KMS-11 (cell line): Measurements from ENCODE around the gene ROR1.

Experiments
- H2AFZ ChIP-seq: fragments of 200-600 bp; sonication (generic); 2 replicates; pipeline ENCODE4 v1.6.1; 2016; ENCODE audit warnings: antibody characterized with exemption, mixed run types, low read depth
- H3K27ac ChIP-seq: fragments of 200-600 bp; sonication (generic); 2 replicates; pipeline ENCODE4 v1.6.1; 2016; ENCODE audit warnings: mild to moderate bottlenecking, mixed run types
- H3K27me3 ChIP-seq: fragments of 200-600 bp; sonication (generic); 2 replicates; pipeline ENCODE4 v1.6.1; 2017; ENCODE audit warnings: mild to moderate bottlenecking, low read depth, mixed run types, moderate library complexity; ENCODE audit not compliant: insufficient read depth
- H3K36me3 ChIP-seq: fragments of 200-600 bp; sonication (generic); 2 replicates; pipeline ENCODE4 v1.6.1; 2017; ENCODE audit warnings: mild to moderate bottlenecking, mixed run types; ENCODE audit not compliant: insufficient read depth
- H3K4me1 ChIP-seq: fragments of 200-600 bp; sonication (generic); 2 replicates; pipeline ENCODE4 v1.6.1; 2016; ENCODE audit warnings: mild to moderate bottlenecking, low read depth, mixed run types; ENCODE audit not compliant: poor library complexity, severe bottlenecking
- H3K4me2 ChIP-seq: fragments of 200-600 bp; sonication (generic); 2 replicates; pipeline ENCODE4 v1.7.0; 2016; ENCODE audit warnings: mild to moderate bottlenecking, mixed run types
- H3K4me3 ChIP-seq: fragments of 200-600 bp; sonication (generic); IDR thresholded peaks from 2 replicates; pipeline ENCODE4 v1.6.1; 2017; ENCODE audit warnings: low read depth, low read length, mixed read lengths; ENCODE audit not compliant: insufficient read depth
- H3K79me2 ChIP-seq: fragments of 200-600 bp; sonication (generic); 2 replicates; pipeline ENCODE4 v1.6.1; 2016; ENCODE audit warnings: low read depth, mixed run types; ENCODE audit not compliant: insufficient read depth
- H3K9ac ChIP-seq: fragments of 200-600 bp; sonication (generic); 2 replicates; pipeline ENCODE4 v1.6.1; 2016; ENCODE audit warnings: mild to moderate bottlenecking, mixed run types
- H4K20me1 ChIP-seq: fragments of 200-600 bp; sonication (generic); 2 replicates; pipeline ENCODE4 v1.6.1; 2016; ENCODE audit warnings: mild to moderate bottlenecking, mixed run types; ENCODE audit not compliant: insufficient read depth
- TF ChIP-seq, protein P1 (sequence below): fragments of 200-600 bp; sonication (generic); conservative IDR thresholded peaks from 2 replicates; pipeline ENCODE4 v1.6.1; 2017; ENCODE audit warnings: low read depth, mild to moderate bottlenecking, antibody characterized with exemption, low read length, moderate library complexity, mixed read lengths

ROR1 gene

DNA sequence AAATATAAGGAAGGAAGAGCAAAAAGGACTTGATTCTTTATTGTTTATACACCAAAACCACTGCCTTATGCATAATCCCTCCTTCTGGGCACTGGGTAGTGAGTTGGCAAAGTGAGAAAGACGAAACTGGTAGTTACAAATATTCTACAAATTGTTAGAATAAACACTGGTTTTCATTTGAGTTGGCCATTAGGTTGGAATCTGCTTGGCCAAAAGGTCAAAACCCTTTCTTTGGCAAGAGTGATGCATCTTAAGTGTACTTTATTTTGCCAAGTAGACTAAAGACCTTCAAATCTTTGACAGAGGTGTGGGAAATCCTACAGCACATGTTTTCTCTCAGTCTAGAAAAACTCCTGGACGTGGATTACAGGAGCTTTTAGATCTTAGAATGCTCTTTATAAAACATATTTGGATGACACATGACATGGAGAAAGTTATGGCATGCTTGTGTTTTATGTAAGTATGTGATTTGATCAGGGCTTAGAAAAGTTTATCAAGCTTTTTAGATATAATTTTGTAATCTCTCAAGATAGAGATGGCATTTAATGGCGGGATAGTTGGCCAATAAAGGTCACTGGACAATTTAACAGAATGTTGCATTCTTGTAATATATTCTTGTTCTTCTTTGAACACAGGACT is 120.9 kb downstream of the ROR1 start:
- Histone ChIP-seq H3K9ac (no peak overlapping the region), H3K4me3 (no peak overlapping the region), H3K27ac (no peak overlapping the region), H3K36me3 (no peaks in the 10 kb centered on the region), H3K79me2 (no peaks in the 10 kb centered on the region), H3K4me2 (no peak overlapping the region), H2AFZ (no peak overlapping the region), H4K20me1 (no peaks in the 10 kb centered on the region), H3K27me3 (no peaks in the 10 kb centered on the region), H3K4me1 (peaks cover 10% of the 10 kb centered on the region)
- TF ChIP-seq, protein P1, sequence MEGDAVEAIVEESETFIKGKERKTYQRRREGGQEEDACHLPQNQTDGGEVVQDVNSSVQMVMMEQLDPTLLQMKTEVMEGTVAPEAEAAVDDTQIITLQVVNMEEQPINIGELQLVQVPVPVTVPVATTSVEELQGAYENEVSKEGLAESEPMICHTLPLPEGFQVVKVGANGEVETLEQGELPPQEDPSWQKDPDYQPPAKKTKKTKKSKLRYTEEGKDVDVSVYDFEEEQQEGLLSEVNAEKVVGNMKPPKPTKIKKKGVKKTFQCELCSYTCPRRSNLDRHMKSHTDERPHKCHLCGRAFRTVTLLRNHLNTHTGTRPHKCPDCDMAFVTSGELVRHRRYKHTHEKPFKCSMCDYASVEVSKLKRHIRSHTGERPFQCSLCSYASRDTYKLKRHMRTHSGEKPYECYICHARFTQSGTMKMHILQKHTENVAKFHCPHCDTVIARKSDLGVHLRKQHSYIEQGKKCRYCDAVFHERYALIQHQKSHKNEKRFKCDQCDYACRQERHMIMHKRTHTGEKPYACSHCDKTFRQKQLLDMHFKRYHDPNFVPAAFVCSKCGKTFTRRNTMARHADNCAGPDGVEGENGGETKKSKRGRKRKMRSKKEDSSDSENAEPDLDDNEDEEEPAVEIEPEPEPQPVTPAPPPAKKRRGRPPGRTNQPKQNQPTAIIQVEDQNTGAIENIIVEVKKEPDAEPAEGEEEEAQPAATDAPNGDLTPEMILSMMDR: no peak

DNA sequence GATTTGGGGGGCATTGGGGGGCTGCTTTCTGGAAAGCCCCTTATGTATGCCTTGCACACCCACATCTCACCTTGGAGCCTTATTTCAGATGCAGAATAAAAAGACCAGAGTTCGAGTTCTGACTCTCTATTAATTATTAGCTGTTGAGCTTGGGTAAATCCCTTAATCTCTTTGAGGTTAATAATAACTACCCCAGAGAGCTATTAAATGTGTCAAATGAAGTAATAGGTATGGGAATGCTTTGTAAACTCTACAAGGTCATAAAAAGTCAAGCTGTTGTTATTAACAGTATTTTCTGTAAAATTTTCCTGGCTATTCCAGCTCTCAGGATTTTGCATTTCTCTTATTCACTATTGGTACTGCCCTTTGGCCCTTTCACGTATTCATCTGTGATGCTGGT is 122.9 kb downstream of the ROR1 start:
- H3K4me2 ChIP-seq: no peak overlapping the region
- no peak overlapping the region for H3K4me3 ChIP-seq
- no peaks in the 10 kb centered on the region for H3K27me3 ChIP-seq
- TF ChIP-seq, protein P1: no peak
- H3K79me2 ChIP-seq: no peaks in the 10 kb centered on the region
- H3K36me3 ChIP-seq: no peaks in the 10 kb centered on the region
- peaks cover 10% of the 10 kb centered on the region for H3K4me1 ChIP-seq
- H3K27ac ChIP-seq: no peak overlapping the region
- no peak overlapping the region for H3K9ac ChIP-seq
- H4K20me1 ChIP-seq: no peaks in the 10 kb centered on the region
- H2AFZ ChIP-seq: no peak overlapping the region

DNA sequence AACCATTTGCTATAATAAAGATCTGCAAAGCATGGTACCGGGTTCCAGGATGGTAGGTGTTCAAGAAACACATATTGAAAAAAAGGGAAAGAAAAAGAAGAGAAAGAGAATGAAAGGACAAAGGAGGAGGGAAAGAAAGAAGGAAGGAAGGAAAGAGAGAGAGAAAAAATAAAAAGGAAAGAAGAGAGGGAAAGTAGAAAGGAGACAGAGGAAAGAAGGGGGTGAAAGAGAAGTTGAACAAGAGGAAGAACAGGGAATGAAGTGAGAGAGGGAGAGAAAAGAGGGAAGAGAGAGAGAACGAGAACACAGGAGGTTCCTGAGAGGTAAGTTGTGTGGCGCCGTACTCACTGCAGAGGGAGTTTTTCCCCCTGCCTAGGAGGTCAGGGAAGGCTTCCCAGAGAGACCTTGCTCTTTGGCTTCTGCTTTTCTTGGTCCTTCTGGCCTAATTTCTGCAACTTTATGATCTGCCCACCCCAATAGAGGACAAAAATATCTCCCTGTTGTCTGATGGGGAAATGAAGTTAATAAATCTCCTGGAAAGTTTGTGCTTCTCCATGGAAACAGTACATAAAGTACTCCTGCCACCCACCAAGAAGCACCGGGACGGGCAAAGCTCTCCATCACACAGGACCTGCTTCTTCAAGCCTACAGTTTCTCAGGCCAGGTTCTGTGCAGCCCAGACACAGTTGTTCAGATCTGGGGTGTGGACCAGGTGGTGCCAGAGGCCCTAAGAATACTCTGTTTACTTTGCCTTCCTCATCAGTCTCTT is 124.8 kb downstream of the ROR1 start:
- TF ChIP-seq, protein P1: no peak
- Histone ChIP-seq H3K9ac (no peak overlapping the region), H3K27me3 (no peaks in the 10 kb centered on the region), H2AFZ (no peak overlapping the region), H3K4me2 (no peak overlapping the region), H3K27ac (no peak overlapping the region), H3K79me2 (no peaks in the 10 kb centered on the region), H4K20me1 (no peaks in the 10 kb centered on the region), H3K4me3 (no peak overlapping the region), H3K4me1 (no peaks in the 10 kb centered on the region), H3K36me3 (no peaks in the 10 kb centered on the region)

DNA sequence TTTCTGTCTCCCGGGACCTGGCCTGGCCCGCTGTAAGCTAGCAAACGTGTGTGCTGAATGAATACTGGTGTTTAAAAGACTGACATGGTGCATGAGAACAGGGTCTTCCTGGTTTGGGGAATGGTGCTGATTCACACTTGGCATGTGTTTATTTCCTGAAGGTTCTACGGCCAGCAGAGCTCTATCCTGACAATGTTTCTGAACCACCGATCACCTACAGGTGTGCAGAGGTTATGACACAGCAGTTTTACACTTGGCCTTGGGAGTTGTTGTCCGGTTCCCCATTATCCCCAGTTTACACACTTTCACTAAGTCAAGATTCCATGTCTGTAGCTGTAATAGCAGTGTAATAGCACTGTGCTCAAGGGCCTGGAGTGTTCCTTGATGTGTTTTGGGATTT is 127.3 kb downstream of the ROR1 start:
- Histone ChIP-seq H3K79me2 (no peaks in the 10 kb centered on the region), H2AFZ (no peak overlapping the region), H4K20me1 (no peaks in the 10 kb centered on the region), H3K36me3 (no peaks in the 10 kb centered on the region), H3K27me3 (no peaks in the 10 kb centered on the region), H3K4me2 (no peak overlapping the region), H3K27ac (no peak overlapping the region), H3K4me3 (no peak overlapping the region), H3K4me1 (no peaks in the 10 kb centered on the region), H3K9ac (no peak overlapping the region)
- TF ChIP-seq, protein P1: no peak
